Tibial nerve (tissue), 4 donors: ENCODE measurements around the gene AUH. TPM values are rescaled to one million over a fixed set of nuclear protein-coding genes. Genes with fewer than 3 reads are reported as not detected.
A peak's percentile ranks its signal among the peaks of the same experiment; 100 is the strongest.

Source experiments
- DNase-seq, 2 donors: peaks; one replicate each; pipeline ENCODE4 v3.0.0-alpha.2; 2019; ENCODE audit warnings: low spot score in 2 of 2
- H3K27ac ChIP-seq, 4 donors: fragments of 200-600 bp; sonication (generic) in 3 of 4; one replicate each; pipeline ENCODE4 v1.5.1; 2017 to 2019; ENCODE audit warnings: mild to moderate bottlenecking in 1 of 4
- H3K27me3 ChIP-seq, 2 donors: fragments of 200-600 bp; sonication (generic) in 1 of 2; one replicate each; pipeline versions ENCODE4 v1.5.1 to v1.6.0; 2017 to 2019
- H3K36me3 ChIP-seq, 3 donors: fragments of 200-600 bp; sonication (generic); one replicate each; pipeline ENCODE4 v1.5.1; 2018 to 2019
- H3K4me1 ChIP-seq, 4 donors: fragments of 200-600 bp; sonication (generic) in 3 of 4; one replicate each; pipeline ENCODE4 v1.5.1; 2017 to 2019
- H3K4me3 ChIP-seq, 4 donors: fragments of 200-600 bp; sonication (generic) in 3 of 4; one replicate each; pipeline ENCODE4 v1.5.1; 2017 to 2019; ENCODE audit warnings: mild to moderate bottlenecking in 1 of 4, moderate library complexity in 1 of 4
- H3K9me3 ChIP-seq, 4 donors: fragments of 200-600 bp; sonication (generic) in 3 of 4; one replicate each; pipeline ENCODE4 v1.5.1; 2017 to 2019
- EP300 ChIP-seq, 2 donors: sonication (generic); formaldehyde crosslinking; IDR thresholded peaks; one replicate each; pipeline ENCODE4 v1.6.1; 2017; ENCODE audit warnings: antibody characterized with exemption in 2 of 2, mild to moderate bottlenecking in 1 of 2
- POLR2A ChIP-seq, 2 donors: fragments of 450-650 bp; IDR thresholded peaks; one replicate each; pipeline ENCODE4 v1.6.1; 2017; ENCODE audit warnings: antibody characterized with exemption in 2 of 2, mild to moderate bottlenecking in 2 of 2, moderate library complexity in 2 of 2
- WGBS, 2 donors: methylation state at CpG; one replicate each; pipeline ENCODE4 v1.1.5; 2018; 5-methylcytosine and 5-hydroxymethylcytosine counted together
- total RNA-seq, 4 donors: library from RNA; depleted of rRNA; stranded (reverse); fragments of >200 nt; gene quantifications; one replicate each; pipeline ENCODE4 v1.1.0, GENCODE V29; 2016
- TF ChIP-seq, protein P1 (sequence below), 5 experiments: fragments of 200-600 bp in 3 of 5; fragments of 450-650 bp in 2 of 5; sonication (generic) in 3 of 5; IDR thresholded peaks; one replicate each; pipeline ENCODE4 v1.5.1; 2016 to 2019; ENCODE audit warnings: antibody characterized with exemption in 5 of 5, mild to moderate bottlenecking in 3 of 5, moderate library complexity in 2 of 5

AUH gene
- total RNA-seq, result 10 to 100 TPM; 40.5 to 70.1 (median 44.9) TPM

- peak within 1 kb of the TSS; percentile 90 to 97 (median 94) for H3K27ac ChIP-seq
- peaks cover 0 to 49% (median 13%) of the 10 kb centered on the region in 4 donors for H3K4me1 ChIP-seq
- peak; percentile 67 to 70 for DNase-seq
- H3K27me3 ChIP-seq, result no peaks in the 10 kb centered on the region
- H3K4me3 ChIP-seq, result peak within 1 kb of the TSS; percentile 80 to 99 (median 93)
- H3K9me3 ChIP-seq, result no peaks in the 10 kb centered on the region
- WGBS, 2 donors, result 0 to 1% methylated on average over 48 to 73 of the region's 82 CpGs
- TF ChIP-seq, protein P1, sequence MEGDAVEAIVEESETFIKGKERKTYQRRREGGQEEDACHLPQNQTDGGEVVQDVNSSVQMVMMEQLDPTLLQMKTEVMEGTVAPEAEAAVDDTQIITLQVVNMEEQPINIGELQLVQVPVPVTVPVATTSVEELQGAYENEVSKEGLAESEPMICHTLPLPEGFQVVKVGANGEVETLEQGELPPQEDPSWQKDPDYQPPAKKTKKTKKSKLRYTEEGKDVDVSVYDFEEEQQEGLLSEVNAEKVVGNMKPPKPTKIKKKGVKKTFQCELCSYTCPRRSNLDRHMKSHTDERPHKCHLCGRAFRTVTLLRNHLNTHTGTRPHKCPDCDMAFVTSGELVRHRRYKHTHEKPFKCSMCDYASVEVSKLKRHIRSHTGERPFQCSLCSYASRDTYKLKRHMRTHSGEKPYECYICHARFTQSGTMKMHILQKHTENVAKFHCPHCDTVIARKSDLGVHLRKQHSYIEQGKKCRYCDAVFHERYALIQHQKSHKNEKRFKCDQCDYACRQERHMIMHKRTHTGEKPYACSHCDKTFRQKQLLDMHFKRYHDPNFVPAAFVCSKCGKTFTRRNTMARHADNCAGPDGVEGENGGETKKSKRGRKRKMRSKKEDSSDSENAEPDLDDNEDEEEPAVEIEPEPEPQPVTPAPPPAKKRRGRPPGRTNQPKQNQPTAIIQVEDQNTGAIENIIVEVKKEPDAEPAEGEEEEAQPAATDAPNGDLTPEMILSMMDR (IDR thresholded peaks at IDR 0.05), result peak in 2 of 5 experiments; percentile 34 to 44
- peak in 1 of 2 donors; percentile 52 for TF ChIP-seq EP300 (IDR thresholded peaks at IDR 0.05)
- peak; percentile 80 to 86 for TF ChIP-seq POLR2A (IDR thresholded peaks at IDR 0.05)
- H3K36me3 ChIP-seq, result no peaks in the 10 kb centered on the region
Measured at GRCh38 chr9:91361291-91362050, at the start of gene AUH. Gene AUH, minus strand, starts transcription at chr9:91361918. Its CDS starts 29 bp downstream, at chr9:91361889.

GRCh38 chr9:91411096-91411771, 49.5 kb upstream of the AUH start:
- TF ChIP-seq POLR2A (IDR thresholded peaks at IDR 0.05) (no peak), EP300 (IDR thresholded peaks at IDR 0.05) (no peak)
- TF ChIP-seq, protein P1 (IDR thresholded peaks at IDR 0.05), result no peak
- H3K4me1 ChIP-seq, result peaks cover 0 to 30% (median 2%) of the 10 kb centered on the region in 4 donors
- no peak overlapping the region for H3K4me3 ChIP-seq
- DNase-seq, result no peak
- WGBS, 2 donors, result 70% methylated on average over 5 of the region's 5 CpGs
- no peaks in the 10 kb centered on the region for H3K27me3 ChIP-seq
- H3K36me3 ChIP-seq, result peaks cover 7 to 39% (median 12%) of the 10 kb centered on the region in 3 donors
- no peaks in the 10 kb centered on the region for H3K9me3 ChIP-seq
- no peak overlapping the region for H3K27ac ChIP-seq

GRCh38 chr9:91410161-91410560, 48.4 kb upstream of the AUH start:
- Histone ChIP-seq H3K27me3 (no peaks in the 10 kb centered on the region), H3K4me1 (peaks cover 0 to 19% (median 2%) of the 10 kb centered on the region in 4 donors), H3K4me3 (no peak overlapping the region), H3K36me3 (peaks cover 7 to 46% (median 12%) of the 10 kb centered on the region in 3 donors), H3K9me3 (no peaks in the 10 kb centered on the region), H3K27ac (no peak overlapping the region)
- no peak for DNase-seq
- no peak for TF ChIP-seq POLR2A (IDR thresholded peaks at IDR 0.05)
- no peak for TF ChIP-seq EP300 (IDR thresholded peaks at IDR 0.05)
- TF ChIP-seq, protein P1 (IDR thresholded peaks at IDR 0.05), result no peak
- 96% methylated on average over 12 of the region's 12 CpGs for WGBS, 2 donors

- Histone ChIP-seq H3K36me3 (peaks cover 7 to 46% (median 12%) of the 10 kb centered on the region in 3 donors), H3K27me3 (no peaks in the 10 kb centered on the region), H3K4me1 (peaks cover 0 to 15% (median 2%) of the 10 kb centered on the region in 4 donors), H3K27ac (no peak overlapping the region), H3K9me3 (no peaks in the 10 kb centered on the region), H3K4me3 (no peak overlapping the region)
- no peak for TF ChIP-seq EP300 (IDR thresholded peaks at IDR 0.05)
- no peak for TF ChIP-seq POLR2A (IDR thresholded peaks at IDR 0.05)
- TF ChIP-seq, protein P1 (IDR thresholded peaks at IDR 0.05), result no peak
- DNase-seq, result no peak
- WGBS, 2 donors, result 95 to 98% methylated on average over 1 of the region's 1 CpG
Measured at GRCh38 chr9:91408475-91408874, 46.8 kb upstream of the AUH start.
